ENCODE measurements around the gene CANX.
"Not testable (repeated sequence)": the region's sequence is repeated elsewhere in the genome, so short reads cannot be mapped to it uniquely, and the experiment has no call there.

Gene CANX

DNA sequence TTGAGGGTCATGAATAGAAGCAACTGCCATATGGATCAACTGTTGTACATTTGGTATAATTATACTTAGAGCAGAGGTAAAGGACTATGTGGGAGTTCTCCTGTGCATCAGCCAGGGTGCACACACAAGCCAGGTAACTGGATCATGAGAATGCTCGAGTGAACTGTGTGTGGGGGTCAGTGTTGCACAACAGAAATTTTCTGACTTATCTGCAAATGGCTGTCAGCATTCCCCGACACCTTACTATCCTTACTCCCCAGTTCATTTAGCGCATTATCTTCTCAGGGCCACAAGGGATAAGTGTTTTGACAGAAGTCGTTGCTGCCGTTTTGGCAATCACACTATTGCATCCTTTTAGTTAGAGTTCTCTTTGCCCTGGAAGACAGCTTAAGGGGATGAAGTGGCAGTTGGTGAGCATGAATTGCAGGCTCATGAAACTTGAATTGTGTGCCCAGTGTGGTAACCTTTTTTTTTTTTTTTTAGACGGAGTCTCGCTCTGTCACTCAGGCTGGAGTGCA, 1.7 kb downstream of the CANX start:
- DNase-seq: peak; percentile 39 to 41

DNA sequence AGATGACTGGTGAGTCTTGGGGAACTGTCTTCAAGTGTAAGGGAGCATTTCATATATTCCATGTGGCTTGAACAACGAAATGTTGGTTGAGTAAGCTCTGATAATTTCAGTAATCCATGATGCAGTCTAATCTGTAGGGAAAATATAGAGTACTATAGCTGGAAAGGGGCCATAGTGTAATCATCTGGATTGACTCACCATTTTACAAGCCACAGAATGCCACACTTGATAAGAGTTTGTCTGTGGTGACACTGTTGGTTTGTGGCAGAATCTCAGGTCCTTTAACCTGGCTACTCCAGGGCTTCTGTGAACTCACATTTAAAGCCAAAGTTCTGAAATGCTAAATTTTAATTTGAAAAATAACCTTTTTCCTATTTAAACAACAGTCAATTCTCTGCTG, 17.5 kb downstream of the CANX start:
- DNase-seq: no peak

DNA sequence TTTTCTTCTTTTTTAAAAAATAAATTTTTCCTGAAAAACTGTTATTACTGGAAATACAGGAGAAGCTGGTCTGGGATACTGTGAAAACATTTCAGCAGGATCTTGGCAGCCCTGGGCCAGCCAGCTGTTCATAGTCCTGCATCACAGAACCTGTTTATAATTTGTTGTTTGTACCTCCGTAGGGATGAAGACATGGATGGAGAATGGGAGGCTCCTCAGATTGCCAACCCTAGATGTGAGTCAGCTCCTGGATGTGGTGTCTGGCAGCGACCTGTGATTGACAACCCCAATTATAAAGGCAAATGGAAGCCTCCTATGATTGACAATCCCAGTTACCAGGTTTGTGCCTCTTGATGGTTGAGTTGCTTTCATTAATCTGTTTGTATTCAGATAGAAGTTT, 21.5 kb downstream of the CANX start:
- no peak for DNase-seq

DNA sequence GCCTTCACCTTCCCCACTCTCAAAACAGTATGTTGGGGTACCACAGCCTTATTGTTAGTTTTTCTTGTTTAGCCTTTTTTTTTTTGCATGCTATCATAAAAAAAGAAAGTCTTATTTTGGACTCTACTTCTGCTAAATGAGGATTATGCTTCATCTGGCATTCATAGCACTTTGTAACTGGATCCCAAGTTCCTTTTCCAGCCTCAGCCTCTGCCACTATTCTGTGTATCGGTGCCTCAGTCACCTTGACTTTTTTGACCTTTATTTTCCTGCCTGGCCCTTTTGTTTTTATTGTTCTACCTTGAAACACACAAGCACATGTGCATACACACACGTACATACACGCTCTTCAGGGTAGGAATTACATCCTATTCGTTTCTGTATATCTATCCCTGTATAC, 25.4 kb downstream of the CANX start:
- no peak for DNase-seq

DNA sequence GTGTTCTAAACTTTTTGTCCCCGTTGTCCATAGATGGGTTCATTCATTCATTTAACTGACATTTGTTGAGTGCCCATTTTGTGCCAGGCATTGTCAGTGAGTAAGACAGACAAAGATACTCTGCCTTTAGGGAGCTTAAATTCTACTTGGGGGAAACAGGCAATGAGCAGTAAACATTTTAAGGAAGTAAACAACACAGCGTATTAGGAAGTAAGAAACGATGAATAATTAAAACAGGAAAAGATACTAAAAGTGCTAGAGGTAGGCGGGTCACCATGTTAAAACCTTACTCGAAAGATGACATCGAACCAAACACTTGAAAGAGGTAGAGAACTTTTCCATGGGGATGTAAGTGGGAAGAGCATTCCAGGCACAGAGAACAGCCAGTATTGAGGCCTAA, 28.3 kb downstream of the CANX start:
- DNase-seq: no peak

DNA sequence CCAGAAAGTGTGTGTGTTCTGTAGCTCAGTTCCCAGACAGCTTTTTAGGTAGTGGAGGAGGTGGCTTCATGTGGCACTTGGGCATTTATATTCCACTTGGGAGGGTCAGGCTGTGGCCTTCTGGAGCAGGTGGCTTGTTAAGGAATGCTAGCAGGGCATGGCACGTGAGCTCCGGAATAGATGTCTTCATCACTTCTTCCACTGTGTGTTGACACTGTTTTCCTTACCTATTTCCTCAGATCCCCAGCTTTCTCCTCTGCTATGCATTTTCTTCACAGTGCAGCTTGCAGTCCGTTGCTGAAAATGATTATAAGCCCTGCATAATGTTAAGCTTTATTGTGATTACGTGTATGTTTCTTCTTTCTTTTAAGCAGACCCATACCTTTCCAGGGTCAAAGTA, 30.5 kb downstream of the CANX start:
- no peak for DNase-seq

DNA sequence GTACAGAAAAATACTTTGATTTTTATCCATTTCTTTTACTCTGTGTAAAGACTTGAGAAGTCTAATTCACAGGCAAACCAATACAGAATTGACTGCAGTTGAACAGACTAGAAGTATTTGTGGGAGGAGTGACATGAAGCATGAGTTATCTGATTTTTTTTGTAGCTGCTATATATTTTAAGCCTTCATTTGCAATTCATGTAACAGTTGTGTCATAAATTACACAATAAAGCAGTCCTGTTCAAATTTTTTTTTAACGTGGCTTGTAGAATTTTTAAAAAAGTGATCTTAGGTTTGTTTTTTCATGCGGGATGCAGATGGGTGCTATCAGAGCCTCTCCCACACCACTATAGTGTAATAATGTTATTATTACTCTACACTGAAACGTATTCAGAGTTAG, 31.0 kb downstream of the CANX start:
- DNase-seq: no peak

DNA sequence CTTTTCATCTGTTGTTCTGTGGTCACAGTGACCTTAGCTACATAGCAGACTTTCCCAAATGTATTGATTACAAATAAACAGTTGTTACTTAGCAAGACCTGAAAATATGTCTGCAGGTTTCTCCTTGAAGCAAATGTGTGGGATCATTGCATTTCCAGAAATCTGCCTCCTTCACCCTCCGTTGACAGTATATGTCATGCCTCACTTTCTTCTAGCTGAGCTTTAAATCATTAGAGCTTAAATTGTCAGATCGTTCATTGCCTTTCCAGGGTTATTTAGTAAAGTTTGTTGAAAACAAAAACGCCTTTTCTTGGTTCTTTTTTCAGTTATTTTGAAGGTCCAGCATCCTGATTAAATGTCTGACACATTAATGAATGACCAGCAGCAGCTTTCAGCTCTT, 31.6 kb downstream of the CANX start:
- DNase-seq: no peak

DNA sequence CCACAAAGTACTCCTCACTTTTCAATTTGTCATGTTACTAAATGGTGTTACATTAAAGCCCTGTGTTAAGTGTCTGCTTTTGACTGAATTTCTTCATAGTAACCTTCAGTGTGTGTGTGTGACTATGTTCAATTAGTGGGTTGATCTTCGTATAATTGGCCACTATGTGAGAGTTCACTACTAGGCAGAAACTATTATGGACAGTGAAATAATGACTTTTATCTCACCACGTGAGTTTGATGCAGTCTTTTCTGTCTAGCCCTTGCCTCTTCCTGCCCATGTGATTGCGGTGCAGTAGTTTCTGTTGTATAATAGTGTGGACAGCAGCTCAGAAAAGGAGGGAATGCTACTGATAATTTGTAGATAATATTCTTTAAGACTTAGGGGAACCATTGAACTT, 32.1 kb downstream of the CANX start:
- no peak for DNase-seq

DNA sequence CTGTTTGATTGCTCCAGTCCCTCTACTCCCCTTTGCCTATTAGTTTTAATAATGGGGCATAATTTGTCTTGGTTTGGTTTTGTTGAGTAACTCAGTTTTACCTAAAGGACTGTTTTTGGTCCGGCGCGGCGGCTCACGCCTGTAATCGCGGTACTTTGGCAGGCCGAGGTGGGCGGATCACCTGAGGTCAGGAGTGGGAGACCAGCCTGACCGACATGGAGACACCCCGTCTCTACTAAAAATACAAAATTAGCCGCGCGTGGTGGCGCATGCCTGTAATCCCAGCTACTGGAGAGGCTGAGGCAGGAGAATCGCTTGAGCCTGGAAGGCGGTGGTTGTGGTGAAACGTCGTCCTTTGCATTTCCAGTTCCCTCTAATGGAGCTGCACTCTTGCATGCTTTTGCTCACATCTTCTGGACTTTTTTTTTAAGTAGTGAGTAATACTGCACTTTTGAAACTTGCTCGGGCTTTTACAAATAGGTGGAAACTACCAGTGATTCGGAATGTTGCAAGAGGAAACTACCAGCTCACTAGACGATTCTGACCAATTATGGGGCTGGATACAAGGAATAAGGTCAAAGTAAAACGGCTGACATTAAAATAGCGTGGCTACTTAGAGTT, 33.1 kb downstream of the CANX start:
- DNase-seq: peak; percentile 93 to 96

DNA sequence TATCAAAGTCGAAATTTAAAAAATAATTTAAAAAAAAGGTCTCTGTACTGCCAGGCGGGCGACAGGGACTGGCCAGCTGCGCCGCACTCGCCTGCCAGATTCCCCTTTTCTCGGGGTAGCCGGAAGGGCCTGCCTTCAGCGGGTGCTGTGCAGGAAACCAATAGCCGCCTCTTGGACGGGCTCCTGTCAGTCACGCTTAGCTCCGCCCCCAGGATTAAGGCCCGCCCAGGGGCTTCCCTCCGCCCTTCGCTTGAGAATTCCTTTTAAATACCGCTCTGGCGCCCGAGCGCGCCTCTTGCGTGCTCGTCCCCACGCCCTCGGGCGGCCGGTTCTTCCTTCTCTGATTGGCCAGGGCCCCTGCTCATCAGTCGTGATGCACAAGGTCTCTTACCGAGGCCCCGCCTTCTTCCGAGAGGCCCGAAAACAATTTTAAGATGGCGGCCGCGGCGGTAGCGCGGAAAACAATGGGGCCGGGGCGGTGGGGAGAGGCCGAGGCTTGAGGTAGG, 33.7 kb downstream of the CANX start, which contains the start of gene MAML1:
Gene MAML1, plus strand, starts transcription at position 411 of the 506 bp plus-strand sequence. CDS start 291 bp downstream, outside the sequence.
- DNase-seq: peak; percentile 99

DNA sequence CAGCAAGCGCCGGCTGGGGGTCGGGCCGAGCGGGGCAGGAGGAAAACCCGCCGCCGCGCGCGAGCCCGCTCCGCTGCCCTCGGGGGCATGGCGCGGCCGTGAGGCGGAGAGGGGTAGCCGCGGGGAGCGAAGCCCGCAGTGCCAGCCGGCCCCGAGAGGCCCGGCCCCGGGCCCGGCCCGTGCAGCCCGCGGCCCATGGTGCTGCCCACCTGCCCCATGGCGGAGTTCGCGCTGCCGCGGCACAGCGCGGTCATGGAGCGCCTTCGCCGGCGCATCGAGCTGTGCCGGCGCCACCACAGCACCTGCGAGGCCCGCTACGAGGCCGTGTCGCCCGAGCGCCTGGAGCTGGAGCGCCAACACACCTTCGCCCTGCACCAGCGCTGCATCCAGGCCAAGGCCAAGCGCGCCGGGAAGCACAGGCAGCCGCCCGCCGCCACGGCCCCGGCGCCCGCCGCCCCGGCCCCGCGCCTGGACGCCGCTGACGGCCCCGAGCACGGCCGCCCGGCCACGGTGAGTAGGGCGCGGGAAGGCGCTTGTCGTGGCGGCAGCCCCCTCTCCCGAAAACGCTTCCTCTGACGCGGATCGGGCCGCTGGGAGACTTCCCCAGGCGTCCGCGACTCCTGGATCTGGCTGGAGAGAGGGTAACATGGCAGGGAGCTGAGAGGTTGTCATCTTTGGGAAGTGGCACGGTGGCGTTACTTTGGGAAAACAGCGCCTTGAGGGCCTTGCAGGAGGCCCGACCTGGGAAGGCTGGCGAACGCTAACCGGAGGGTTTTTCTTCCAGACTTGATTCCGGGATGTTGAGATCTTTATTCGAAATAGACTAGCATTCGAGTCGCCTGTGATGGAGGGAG, 34.4 kb downstream of the CANX start:
- DNase-seq: no peak

DNA sequence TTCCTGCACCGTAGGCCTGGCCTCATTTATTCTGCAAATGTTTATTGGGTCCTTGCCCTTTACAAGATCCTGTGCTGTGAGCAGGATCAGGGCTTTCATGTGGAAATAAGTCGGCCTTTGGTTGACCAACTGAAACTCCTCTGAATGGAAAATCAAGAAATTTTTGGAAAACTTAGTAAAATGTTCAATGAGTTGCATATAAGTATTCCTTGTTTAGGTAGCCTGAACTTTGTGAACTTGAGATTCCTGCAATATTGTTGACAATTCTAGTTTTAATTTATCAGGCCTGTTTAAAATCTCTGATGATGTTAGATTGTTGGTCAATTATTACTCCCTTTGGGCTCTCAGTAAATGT, 35.0 kb downstream of the CANX start:
- no peak for DNase-seq

DNA sequence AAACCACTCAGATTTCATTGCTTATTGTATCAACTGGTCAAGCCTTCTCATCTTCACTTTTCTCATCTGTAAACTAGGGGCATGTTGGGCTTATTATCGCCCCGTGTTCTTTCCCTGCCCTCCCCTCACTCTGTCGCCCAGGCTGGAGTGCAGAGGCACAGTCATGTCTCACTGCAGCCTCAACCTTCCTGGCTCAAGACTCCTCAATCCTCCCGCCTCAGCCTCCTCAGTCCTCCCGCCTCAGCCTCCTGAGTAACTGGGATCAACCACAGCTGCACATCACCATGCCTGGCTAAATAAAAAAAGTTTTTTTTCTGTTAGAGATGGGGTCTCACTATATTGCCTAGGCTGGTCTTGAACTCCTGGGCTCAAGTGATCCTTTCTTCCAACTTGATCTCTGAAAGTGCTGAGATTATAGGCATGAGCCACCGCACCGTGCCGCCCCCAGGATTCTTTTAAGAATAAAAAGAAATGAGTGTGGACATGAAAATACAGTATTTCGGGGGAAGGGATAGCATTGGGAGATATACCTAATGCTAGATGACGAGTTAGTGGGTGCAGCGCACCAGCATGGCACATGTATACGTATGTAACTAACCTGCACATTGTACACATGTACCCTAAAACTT, 35.9 kb downstream of the CANX start:
- no peak for DNase-seq

DNA sequence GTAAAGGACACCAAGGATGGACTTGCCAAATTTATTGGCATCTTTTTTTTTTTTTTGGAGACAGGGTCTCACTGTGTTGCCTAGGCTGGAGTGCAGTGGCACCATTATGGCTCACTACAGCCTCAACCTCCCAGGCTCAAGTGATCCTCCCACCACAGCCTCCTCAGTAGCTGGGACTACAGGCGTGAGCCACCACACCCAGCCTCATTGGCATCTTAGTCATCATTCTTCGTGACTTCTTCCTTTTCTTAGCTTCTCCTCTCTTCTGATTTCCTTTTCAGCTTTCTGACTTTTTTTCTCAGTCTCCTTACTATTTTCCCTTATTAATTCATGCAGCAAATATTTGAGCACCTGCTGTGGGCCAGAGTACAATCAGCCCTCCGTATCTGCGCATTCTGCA, 40.0 kb downstream of the CANX start:
- DNase-seq: no peak

DNA sequence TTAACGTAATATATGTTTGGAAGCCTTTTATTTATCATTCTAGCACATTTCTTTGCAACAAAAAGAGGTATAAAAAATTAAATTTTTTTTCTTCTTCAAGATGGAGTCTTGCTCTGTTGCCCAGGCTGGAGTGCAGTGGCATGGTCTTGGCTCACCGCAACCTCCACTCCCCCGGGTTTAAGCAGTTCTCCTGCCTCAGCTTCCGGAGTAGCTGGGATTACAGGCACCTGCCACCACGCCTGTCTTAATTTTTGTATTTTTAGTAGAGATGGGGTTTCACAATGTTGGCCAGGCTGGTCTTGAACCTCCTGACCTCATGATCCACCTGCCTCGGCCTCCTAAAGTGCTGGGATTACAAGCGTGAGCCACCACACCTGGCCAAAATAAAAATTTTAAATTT, 45.3 kb downstream of the CANX start:
- DNase-seq: not testable (repeated sequence)

DNA sequence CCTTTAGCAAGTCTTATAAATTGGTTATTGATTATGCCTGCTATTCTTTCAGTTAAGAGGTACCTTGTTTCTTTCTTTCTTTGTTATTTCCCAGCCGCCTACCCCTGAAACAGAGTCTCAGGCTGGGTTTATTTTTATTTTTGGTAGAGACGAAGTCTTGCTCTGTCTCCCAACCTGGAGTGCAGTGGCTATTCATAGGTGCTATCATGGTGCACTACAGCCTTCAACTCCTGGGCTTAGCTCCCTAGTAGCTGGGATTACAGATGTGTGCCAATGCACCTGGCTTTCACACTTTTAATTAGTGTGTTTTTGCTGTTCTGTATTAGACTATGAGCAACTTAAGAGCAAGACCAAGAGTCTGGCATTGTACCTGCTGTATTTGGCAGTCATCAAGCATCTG, 48.1 kb downstream of the CANX start:
- no peak for DNase-seq

DNA sequence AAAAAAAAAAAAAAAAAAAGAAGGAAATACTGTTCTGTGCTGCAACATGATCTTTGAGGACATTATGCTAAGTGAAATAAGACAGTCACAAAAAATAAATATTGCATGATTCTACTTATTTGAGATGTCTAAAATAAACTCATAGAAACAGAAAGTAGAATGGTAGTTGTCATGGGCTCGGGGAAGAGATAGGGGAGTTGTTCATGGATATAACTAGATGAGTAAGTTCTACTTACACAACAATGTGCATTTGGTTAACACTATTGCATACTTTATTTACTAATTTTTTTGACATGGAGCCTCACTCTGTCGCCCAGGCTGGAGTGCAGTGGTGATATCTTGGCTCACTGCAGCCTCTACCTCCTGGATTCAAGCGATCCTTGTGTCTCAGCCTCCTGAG, 49.0 kb downstream of the CANX start:
- no peak for DNase-seq

DNA sequence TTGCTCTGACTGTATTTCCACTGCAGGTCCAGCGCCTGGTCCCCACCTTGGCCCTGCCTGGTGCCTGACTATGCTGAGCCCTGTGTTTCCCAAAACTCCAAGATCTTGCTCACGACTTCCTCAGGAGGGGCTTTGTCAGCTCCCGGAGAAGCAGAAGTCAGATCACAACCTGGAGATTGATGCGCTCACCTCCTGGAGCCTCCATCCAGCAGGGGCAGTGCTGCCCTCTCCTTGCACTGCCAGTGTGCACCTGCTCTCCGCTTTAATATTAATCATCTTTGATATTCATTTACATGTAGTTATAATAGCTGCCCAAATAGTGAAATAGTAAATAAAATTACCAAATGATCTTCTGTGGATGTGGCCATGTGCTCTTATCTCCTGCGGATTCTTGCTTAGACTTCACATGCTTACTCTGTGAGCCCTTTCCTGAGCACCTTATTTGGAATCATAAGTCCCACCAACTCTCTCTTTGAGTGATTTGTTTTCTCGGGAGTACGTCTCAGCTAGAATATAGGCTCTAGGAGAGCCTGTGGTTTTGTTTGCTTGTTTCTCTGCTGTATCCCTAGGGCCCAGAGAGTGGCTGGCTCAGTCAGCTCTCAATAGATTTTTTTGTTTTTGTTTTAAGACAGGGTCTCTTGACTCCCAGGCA, 51.2 kb downstream of the CANX start:
- DNase-seq: no peak

DNA sequence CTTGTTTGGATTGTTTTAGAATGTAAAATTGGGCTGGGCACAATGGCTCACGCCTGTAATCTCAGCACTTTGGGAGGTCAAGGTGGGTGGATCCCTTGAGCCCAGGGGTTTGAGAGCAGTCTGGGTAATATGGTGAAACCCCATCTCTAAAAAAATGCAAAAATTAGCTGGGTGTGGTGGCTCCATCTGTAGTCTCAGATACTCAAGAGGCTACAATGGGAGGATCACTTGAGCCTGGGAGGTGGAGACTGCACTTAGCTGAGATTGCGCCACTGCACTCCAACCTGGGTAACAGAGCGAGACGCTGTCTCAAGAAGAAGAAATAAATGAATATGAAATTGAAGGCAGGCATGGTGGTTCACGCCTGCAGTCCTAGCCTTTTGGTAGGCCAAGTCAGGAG, 55.2 kb downstream of the CANX start:
- no peak for DNase-seq

DNA sequence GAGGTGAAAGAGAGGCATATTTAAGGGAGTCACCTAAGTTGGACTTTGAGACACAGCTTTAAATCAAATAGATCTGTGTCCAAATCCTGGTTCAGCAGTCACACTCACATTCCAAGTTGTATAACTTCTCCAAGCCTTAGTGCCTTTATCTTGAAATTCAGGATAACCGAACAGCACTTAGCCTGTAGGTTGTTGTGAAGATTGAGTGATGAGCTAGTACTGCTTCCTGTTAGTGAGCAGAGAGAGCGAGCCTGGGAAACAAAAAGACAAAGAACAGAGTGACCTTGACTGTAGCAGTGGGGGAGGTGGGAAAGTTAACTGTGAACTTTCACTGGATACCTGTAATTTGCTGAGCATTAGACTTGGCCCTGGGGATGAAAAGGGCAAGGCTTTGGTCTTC, 56.3 kb downstream of the CANX start:
- DNase-seq: no peak

DNA sequence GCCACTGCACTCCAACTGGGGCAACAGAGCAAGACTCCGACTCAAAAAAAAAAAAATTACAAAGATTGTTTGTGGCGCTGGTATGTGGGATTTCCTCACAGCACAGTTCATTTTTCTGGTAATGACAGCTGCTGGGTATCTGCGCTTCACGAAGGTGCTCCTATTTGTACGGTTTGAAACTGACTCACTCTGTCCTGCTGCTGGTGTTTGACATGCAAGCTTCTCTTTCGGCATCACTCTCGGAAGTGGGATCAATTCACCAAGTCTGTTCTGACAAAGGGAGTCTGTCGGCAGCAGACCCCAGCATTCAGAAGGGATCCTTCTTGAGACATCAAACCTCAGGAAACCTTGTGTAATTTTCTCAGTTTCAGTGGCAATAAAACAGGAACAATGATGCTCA, 60.2 kb downstream of the CANX start:
- peak; percentile 21 to 42 for DNase-seq
